ENCODE measurements around the gene TEDDM1. TPM values are rescaled to one million over a fixed set of nuclear protein-coding genes. Genes with fewer than 3 reads are reported as not detected.
"Not testable (repeated sequence)": the region's sequence is repeated elsewhere in the genome, so short reads cannot be mapped to it uniquely, and the experiment has no call there.

The TEDDM1 gene, protein sequence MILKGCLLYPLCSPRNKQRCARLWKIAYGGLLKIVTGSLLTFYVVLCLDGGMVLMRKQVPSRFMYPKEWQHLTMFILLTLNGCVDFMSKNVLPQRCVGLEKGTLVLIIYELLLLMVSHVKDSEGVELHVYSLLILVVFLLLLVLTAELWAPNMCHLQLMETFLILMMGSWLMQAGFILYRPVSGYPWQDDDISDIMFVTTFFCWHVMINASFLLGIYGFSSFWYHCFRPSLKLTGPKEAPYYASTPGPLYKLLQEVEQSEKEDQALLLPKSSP
- total RNA-seq: not detected

DNA sequence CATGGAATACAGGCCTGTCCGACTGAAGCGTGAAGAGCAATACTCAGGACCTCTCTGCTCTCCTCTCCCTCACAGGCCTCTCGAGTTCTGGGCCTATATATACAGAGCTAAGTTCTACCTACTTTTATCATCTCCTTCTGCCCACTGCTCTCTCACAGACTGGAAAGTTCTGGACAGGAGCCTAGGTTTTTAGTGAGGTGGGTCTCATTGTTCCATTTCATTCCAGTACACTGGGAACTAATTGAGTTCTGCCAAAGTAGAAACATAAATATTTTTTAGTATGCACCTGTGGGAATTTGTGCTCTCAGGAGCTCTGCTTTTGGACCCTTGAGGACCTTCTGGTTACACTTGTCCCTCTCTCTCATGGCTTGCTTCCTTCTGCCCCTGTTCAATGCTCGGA, at the start of gene TEDDM1:
Gene TEDDM1, minus strand, starts transcription at position 101 of the 400 bp plus-strand sequence. CDS start 182 bp downstream, outside the sequence.
- no peak for DNase-seq

DNA sequence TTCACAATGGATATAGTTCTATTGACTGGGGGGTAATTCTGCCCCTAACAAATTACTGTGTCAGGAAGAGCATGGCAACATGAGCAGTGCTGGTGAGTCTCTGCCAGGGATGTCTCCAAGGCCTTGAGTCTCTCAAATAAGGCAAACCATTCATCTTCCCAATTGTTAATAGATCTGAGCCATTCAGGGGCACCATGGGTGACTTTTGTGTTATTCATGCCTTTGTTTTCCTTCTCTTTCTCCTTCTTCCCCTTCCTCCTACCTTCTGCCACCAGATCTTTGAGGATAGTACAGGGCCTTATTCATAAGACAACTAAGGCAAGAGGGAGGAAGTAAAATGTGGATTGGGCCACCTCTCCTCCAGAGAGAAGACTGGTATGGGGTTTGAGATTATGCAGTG, 49.6 kb upstream of the TEDDM1 start, which contains the start of gene RGSL1:
Gene RGSL1, plus strand, starts transcription at position 60 of the 400 bp plus-strand sequence. Its CDS starts 20 bp downstream, at position 80.
- no peak for DNase-seq

DNA sequence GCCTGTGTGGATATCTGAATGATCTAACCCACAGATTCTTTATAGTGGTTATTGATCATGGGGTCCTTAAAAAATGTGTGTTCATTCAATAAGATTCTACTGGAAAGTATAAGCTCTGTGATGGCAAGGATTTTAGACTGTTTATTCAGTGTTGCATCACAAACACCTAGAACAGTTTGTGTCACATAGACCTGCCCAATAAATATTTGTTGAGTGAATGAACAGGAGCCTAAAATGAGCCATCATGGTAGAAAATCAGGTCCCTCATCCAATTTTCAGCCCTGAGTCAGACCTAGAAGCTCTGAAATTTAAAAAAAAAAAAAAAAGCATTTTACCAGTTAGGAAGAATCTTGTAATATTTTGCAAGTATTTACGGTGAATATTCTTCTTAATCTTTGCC, 47.2 kb upstream of the TEDDM1 start:
- no peak for DNase-seq

DNA sequence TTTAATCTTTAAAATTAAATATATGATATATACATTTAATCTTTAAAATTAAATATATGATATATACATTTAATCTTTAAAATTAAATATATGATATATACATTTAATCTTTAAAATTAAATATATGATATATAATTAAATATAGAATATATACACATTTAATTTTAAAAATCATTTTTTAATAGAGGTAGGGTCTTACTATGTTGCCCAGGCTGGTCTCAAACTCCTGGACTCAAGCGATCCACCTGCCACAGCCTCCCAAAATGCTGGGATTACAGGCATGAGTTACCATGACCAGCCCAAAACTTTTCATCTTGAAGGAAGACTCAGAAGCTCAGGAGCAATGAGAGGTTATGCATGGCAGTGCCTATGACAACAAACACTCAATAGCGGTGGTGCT, 46.7 kb upstream of the TEDDM1 start:
- not testable (repeated sequence) for DNase-seq

DNA sequence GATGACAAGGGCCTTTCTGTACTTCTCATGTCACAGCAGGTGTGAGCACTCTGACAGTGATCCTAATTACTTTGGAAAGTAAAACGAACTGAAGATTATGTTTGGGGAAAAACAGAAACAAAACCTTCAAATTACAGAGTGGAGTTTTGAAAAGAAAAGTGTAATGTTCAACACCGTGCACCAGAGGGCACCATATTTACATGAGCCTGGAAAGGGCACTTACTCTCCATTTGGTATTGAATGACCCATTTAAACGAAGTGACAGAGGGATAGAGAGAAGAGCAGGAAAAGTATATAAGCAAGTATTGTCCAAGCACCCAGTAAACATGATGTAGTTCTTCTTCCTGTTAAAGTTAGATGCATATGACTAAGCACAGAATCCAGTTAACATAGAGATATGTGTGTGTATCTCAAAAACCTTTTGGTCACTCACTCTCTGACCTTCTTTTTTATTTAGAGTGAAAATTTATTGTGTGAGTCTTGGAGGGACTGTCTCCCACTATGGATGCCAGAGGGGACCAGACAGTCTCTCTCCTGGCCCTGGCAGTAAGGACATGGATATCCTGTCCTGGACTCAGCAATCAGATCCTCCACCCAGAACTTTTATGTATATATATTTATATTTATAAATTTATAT, 45.7 kb upstream of the TEDDM1 start:
- no peak for DNase-seq

DNA sequence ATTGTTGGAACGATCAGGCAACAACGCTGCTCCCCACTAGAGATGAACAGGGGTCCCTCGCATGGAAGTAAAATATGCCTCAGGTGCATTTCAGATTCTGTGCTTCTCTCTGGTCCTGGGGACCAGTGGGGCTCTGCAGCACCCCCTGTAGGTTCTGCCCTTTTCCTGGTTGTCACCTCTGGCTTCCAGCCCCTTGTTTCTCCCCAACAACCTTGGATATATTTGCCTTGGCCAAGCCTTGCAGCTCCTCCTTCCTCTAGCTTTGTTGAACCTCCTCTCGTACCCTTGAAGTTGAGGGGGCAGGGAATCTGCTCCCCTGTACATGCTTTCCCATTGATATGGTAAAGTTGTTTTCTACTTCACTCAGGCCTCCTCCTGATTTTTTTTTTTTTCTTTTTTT, 44.0 kb upstream of the TEDDM1 start:
- DNase-seq: no peak

DNA sequence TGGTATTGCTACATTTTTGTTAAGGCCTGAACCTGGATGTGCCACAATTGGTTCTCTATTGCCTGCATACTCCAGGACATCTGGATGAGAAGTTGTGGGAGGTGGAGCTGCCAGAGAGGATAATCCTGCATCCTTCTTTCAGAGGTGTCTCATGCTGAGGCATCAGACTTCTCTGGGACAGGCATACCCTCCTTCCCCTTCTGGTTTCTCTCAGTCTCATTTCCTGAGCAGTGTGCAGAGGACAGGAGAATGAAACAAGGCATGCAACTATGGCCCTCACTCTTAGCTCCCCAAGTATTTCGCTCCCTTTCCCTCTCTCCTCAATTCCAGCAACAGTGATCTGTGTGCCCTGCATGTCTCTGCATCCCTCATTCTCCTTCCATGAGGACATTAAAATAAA, 41.9 kb upstream of the TEDDM1 start:
- DNase-seq: no peak

DNA sequence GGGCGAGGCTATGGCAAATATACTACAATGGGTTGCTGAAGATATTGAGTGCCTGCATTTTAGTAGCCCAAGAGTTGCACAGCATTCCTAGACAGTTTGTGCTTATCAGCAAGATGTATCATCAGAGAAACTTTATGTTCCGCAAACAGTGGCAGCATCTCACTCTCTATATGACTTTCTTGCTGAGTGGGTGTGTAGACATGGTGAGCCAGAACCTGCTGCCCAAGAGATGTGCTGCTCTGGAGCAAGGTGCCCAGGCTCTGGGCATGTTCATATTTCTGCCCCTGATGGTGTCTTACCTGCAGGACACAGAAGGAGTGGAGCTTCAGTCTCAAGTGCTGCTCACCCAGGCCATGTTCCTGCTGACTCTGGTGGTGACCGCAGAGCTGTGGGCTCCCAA, 41.3 kb upstream of the TEDDM1 start:
- DNase-seq: no peak

DNA sequence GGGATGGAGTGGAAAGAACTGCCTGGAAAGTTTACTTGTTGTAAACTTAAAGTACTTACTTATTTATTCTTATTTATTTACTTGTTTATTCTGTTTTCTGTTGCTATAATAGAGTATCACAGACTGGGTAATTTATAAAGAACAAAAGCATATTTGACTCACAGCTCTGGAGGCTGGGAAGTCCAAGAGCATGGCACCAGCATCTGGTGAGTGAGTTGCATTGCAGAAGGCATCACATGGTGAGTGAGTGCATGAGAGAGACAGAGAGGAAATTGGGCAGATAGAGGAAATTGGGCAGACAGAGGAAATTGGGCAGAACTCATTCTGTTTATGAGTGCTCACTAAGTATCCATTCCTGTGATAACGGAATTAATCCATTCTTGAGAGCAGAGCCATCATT, 37.9 kb upstream of the TEDDM1 start:
- DNase-seq: no peak

DNA sequence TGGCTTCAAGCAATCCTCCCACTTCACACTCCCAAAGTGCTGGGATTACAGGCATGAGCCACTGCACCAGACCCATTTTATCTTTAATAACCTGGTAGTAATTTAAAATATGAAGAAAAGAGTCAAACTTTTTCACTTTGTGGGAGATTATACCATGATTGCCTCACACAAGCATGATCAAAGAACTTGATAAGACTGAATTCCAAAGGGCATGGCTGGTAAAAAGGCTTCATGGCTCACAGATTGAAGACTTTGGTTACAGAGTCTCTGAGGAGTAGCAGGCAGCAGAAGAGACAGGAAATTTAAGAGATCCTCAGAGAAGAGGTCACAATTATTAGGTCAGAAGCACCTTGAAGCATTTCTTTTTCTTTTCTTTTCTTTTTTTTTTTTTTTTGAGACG, 33.1 kb upstream of the TEDDM1 start:
- no peak for DNase-seq

DNA sequence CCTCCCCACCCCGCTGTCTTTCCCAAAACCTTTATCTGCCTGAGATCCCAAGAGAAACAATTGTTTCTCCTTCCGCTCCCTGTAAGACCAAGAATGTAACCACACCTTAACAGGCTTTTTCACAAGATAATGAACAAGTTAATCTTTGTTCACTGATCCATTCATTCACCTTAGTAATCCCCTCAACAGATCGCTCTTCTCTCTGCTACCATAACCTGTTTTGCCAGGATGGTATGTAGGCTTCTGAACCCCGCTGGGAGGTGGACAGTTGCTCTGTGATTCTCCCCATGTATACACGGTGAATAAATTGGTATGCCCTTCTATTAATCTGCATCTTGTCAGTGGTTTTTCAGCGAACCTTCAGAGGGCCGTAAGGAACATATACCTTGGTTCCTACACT, 30.8 kb upstream of the TEDDM1 start:
- no peak for DNase-seq

DNA sequence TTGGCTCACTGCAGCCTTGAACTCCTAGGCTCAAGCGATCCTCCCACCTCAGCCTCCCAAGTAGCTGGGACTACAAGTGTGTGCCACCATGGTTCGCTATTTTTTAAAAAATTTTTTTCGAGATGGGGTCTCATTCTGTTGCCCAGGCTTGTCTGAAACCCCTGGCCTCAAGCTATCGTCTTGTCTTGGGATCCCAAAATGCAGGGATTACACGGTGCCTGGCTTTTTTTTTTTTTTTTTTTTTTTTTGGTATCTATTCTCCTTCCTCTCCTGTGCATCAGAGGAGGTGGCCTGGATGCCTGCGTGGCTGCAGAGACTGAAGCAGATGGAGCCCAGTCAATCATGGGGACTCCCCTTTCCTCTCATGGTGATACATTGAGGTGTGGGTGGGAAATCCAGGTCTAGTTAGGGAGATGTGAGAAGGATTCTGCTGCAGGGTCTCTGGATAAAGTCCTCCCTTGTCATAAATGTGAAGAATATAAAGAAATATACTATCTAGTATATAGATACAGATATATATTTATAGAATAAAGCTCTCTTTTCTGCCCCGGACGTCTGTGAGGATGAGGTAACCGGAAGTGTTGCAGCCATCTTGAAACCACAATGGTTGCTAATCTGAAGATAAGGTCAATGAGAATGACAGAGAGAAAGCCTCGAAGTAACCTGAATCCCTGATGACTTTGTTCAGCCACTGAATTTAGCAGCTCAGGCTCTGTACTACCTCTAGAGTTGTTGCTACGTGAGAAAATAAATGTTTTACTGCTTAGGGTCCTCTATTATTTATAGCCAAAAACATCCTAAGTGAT, 30.0 kb upstream of the TEDDM1 start:
- DNase-seq: no peak

DNA sequence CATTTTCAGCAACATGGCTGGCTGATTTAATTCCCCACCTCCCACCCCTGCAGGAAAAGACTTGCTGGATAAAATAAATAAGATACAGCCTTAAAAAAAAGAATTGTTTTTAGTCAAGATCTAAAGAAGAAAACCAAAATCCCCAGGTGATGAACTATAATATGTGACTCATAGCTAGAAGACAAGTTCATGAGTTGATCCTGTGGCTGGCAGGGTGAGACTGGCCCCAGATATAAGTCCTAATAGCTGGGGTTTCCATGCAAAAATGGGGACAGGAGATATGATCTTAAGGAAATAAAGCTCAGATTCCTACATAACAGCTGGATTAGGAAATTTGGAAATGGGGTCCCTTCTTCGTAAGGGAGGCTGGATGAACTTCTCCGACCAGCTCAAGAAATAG, 27.6 kb upstream of the TEDDM1 start:
- DNase-seq: no peak

DNA sequence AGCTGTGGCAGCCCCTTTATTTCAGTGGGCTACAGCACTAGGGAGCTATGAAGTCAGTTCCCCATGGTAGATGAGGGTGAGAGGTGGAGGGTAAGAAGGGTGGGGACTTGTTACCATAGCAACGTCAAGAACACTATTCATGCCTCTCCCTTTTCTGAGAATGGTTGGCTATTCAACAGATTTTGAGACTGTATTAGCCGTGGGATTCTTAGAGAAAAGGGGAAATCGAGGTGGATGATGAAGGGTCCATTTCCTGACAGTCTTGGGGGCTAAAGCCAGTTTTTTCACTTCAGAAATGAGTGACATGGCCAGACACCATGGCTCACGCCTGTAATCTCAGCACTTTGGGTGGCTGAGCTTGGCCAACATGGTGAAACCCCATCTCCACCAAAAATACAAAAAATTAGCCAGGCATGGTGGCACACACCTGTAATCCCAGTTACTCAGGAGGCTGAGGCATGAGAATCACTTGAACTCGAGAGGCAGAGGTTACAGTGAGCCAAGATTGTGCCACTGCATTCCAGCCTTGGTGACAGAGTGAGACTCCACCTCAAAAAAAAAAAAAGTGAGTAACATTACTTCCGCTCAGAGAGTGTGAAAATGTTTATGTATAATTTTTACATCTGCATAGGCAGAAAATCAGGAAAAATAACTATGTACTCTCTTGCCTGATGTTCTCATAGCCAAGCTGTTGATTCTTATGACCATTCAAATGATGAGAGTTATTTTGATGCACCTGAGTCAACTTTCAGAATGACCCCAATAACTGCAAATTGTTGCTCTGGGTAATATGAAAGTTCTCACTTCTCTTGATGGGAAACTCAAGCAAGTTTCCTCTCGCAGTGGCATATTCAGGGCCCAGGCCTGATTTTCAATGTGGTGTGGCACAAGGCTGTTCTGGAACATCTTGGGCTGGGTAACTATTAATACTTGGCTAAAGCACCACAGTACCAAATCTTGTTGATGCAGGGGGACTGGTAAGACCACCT, 26.3 kb upstream of the TEDDM1 start:
- no peak for DNase-seq

DNA sequence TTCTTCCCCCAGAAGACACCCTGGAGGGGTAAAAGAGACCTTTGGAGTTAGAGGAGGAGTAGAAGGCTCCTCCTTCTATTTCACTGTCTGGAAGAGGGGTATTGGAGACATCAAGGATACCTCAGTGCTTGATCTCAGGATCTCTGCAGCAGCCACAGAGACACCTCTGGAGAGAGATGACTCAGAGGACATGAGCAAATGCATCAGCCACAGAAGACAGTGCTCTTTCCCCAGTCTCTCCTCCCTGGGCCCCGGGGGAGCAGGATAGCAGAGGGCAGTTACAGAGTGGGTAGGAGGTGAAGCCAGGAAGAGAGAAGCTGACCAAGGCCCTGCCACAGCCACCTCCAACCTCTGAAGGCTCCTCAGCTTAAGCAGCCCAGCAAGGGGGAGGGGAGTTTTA, 15.3 kb upstream of the TEDDM1 start:
- no peak for DNase-seq

DNA sequence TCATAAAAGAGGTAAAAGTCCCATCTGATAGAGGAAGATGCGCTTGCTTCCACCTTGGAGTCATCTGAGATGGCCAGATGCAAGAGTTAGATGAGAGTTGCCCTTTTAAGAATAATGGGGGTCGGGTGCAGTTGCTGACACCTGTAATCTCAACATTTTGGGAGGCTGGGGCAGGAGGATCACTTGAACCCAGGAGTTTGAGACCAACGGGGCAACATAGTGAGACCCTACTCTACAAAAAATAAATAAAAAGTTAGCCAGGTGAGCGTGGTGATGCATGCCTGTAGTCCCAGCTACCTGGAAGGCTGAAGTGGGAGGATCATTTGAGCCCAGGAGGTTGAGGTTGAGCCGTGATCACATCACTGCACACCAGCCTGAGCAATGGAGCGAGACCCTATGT, 13.5 kb upstream of the TEDDM1 start:
- DNase-seq: no peak

DNA sequence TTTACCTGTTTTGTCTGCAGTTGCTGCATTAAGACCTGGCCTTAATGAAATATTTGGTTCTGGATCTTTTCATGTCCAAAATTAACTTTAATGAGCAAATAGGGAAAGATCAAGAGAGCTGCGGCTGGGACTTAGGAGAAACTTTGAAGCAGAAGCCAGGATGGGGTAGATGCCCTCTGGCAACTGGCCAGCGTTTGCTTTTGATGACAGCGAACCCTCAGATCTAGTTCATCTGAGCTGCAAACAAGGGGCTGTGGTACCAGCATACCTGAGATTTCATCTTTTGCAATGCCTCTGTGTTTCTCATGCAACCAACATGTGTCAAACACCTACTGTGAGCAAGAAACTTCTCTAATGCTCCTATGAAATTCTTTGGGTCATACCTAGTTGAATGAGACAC, 13.0 kb upstream of the TEDDM1 start:
- DNase-seq: no peak

DNA sequence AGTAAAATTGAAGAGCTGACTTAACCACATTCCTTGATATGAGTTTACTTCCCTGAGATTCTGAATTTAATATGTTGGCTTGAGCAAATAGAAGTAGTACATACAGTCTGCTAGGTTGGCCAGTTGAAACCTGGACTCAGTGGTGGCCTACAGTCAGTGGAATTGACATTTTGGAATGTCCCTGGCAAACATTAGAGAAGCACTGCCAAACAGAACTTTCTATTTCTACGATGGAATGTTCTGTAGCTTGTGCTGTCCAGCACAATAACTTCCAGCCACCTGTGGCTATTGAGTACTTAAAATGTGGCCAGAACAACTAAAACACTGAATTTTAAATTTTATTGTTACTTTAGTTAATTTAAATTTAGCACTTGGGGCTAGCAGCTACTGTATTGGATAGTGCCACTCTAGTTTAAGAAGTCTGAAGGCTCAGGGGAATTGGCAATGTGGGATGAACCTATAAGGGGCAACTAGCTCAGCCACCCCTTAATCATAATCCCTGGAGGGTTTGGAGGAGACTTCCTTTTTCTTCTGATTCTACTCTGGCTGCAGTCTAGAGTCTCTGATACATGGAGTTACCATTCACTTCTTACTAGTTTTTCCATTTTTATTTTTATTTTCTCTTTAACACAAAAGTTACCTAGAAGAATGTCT, 10.3 kb upstream of the TEDDM1 start:
- DNase-seq: no peak

DNA sequence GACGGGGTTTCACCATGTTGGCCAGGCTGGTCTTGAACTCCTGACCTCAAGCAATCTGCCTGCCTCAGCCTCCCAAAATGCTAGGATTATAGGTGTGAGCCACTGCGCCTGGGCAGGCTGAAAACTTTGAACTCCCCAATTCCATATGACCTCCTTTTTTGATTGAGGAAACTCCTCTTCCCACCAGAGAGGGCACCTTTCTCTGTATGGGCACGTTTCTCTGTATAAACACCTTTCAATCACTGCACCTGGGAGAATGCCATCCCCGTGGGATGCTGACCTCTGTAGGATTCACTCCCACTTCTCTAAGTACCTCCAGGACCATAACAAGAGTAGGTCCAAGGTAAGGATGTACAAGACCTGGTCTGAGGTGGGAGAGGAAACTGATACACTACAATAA, 9.7 kb upstream of the TEDDM1 start:
- DNase-seq: no peak

DNA sequence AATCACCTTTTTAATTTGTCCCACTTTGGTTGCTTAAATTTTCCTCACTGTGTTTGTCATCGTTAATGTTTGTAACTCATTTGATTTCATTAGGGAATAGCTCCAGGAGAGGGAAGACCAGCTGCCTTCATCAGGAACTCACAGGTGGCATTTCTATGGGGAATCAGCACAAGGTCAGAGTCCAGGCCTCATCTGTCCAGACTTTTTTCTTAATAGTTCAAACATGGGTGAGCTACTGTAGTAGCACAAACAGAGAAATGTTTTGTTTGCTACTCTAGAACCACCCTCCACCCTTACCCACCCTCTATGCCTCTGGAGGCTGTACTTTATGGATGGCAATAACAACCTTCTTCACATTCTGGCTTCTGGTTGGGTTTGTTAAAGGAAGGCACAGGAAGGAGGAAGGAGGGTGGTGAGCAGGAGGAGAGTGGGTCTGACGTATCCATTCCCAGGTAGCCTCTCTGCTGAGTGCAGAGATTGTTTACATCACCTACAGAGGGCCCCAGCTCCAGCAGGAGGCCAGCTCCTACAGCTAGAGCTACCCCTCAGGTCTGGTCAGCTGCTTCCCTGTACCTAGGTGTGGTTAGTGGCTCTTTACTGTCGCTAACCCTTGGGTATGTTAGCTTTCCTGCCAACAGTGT, 8.1 kb upstream of the TEDDM1 start:
- DNase-seq: no peak

DNA sequence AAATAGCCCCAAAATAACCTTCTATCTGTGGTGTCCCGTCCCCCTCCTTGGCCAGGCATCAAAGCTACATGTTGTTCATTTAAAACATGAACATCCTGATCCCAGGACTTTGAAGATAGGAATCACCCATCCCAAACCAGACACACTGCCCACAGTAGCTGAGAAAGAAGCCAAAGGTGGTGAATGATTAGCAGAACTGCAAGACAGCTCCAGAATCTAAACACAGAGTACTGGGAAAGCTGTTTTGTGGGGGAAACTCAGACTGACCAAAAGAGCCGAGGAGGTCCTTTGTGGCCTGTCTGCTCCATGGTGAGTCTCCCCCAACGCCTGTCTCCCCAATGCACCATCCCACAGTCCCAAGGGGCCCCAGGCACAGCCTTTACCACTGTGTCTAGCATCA, 7.3 kb upstream of the TEDDM1 start:
- no peak for DNase-seq
